Liver (tissue), 3 donors: ENCODE results near the gene HVCN1.

ENCODE experiments used
- ATF3 ChIP-seq: IDR thresholded peaks from 2 replicates; pipeline ENCODE4 v1.6.1; 2016; ENCODE audit warnings: antibody characterized with exemption
- JUND ChIP-seq, 2 donors: IDR thresholded peaks; 2 replicates each; pipeline ENCODE4 v1.6.1; 2016; ENCODE audit warnings: antibody characterized with exemption in 2 of 2
- MAX ChIP-seq: IDR thresholded peaks from 2 replicates; pipeline ENCODE4 v1.6.1; 2016; ENCODE audit warnings: antibody characterized with exemption
- RAD21 ChIP-seq, 2 donors: IDR thresholded peaks; 2 replicates each; pipeline ENCODE4 v1.6.1; 2016; ENCODE audit warnings: antibody characterized with exemption in 2 of 2, mild to moderate bottlenecking in 2 of 2
- YY1 ChIP-seq: IDR thresholded peaks from 2 replicates; pipeline ENCODE4 v1.6.1; 2016; ENCODE audit warnings: antibody characterized with exemption, mild to moderate bottlenecking
- TF ChIP-seq, protein P1 (sequence below): fragments of 150-350 bp; IDR thresholded peaks from 2 replicates; pipeline ENCODE4 v1.5.1; 2017; ENCODE audit warnings: improper control_type of control experiment, low read depth, low read length; ENCODE audit not compliant: missing input control
- donor health status: healthy.
- donor health status: healthy.

GRCh38 chr12:110704231-110704630 is 15.3 kb upstream of the HVCN1 start:
- TF ChIP-seq, protein P1, sequence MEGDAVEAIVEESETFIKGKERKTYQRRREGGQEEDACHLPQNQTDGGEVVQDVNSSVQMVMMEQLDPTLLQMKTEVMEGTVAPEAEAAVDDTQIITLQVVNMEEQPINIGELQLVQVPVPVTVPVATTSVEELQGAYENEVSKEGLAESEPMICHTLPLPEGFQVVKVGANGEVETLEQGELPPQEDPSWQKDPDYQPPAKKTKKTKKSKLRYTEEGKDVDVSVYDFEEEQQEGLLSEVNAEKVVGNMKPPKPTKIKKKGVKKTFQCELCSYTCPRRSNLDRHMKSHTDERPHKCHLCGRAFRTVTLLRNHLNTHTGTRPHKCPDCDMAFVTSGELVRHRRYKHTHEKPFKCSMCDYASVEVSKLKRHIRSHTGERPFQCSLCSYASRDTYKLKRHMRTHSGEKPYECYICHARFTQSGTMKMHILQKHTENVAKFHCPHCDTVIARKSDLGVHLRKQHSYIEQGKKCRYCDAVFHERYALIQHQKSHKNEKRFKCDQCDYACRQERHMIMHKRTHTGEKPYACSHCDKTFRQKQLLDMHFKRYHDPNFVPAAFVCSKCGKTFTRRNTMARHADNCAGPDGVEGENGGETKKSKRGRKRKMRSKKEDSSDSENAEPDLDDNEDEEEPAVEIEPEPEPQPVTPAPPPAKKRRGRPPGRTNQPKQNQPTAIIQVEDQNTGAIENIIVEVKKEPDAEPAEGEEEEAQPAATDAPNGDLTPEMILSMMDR, result no peak
- TF ChIP-seq YY1, result no peak
- TF ChIP-seq MAX, result no peak
- TF ChIP-seq RAD21 (IDR thresholded peaks at IDR 0.05), result no peak
- TF ChIP-seq ATF3, result no peak
- TF ChIP-seq JUND (IDR thresholded peaks at IDR 0.05), result no peak
